Ovary (tissue), 3 donors: ENCODE data around the gene NPM1.

Experiments
- POLR2A ChIP-seq: fragments of 450-650 bp; IDR thresholded peaks from one replicate; pipeline ENCODE4 v1.6.1; 2017; ENCODE audit warnings: antibody characterized with exemption, mild to moderate bottlenecking, moderate library complexity
- TF ChIP-seq, protein P1 (sequence below), 3 donors: fragments of 450-650 bp in 2 of 3; fragments of 200-600 bp in 1 of 3; IDR thresholded peaks; one replicate each; pipeline versions ENCODE4 v1.5.1 to v1.8.0; 2016 to 2022; ENCODE audit warnings: antibody characterized with exemption in 3 of 3, mild to moderate bottlenecking in 1 of 3
- donor health status: DM: no; HTN: no; CAD: no.

DNA sequence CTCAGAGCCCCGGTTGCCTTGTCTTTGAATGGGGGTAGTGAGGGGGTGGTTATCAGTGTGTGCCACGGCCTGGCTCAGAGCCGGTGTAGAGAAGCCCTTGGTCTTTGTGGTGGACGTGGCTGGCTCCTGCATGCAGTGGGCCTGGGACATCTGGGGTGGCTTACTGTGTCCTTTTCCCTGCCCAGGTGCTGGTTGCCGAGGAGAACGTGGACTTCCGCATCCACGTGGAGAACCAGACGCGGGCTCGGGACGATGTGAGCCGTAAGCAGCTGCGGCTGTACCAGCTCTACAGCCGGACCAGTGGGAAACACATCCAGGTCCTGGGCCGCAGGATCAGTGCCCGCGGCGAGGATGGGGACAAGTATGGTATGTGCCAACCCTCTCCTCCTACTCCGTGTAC, 48.3 kb downstream of the NPM1 start:
- TF ChIP-seq POLR2A: no peak
- TF ChIP-seq, protein P1, sequence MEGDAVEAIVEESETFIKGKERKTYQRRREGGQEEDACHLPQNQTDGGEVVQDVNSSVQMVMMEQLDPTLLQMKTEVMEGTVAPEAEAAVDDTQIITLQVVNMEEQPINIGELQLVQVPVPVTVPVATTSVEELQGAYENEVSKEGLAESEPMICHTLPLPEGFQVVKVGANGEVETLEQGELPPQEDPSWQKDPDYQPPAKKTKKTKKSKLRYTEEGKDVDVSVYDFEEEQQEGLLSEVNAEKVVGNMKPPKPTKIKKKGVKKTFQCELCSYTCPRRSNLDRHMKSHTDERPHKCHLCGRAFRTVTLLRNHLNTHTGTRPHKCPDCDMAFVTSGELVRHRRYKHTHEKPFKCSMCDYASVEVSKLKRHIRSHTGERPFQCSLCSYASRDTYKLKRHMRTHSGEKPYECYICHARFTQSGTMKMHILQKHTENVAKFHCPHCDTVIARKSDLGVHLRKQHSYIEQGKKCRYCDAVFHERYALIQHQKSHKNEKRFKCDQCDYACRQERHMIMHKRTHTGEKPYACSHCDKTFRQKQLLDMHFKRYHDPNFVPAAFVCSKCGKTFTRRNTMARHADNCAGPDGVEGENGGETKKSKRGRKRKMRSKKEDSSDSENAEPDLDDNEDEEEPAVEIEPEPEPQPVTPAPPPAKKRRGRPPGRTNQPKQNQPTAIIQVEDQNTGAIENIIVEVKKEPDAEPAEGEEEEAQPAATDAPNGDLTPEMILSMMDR (IDR thresholded peaks at IDR 0.05): no peak
